Mucosa of rectum (tissue), 2 donors: Measurements from ENCODE around the gene TANGO6.

Source experiments
- H3K27ac ChIP-seq, 2 donors: one replicate each; pipeline ENCODE4 v1.7.0; 2013; ENCODE audit warnings: inconsistent platforms in 2 of 2, low read depth in 2 of 2, low read length in 2 of 2
- H3K27me3 ChIP-seq, 2 donors: one replicate each; pipeline ENCODE4 v1.7.0; 2013; ENCODE audit warnings: low read length in 2 of 2; ENCODE audit not compliant: control insufficient read depth in 2 of 2, insufficient read depth in 2 of 2
- H3K36me3 ChIP-seq, 2 donors: one replicate each; pipeline ENCODE4 v1.7.0; 2013; ENCODE audit warnings: low read length in 2 of 2; ENCODE audit not compliant: control insufficient read depth in 2 of 2, insufficient read depth in 2 of 2
- H3K4me1 ChIP-seq, 2 donors: one replicate each; pipeline ENCODE4 v1.7.0; 2013; ENCODE audit warnings: low read length in 2 of 2, mild to moderate bottlenecking in 1 of 2; ENCODE audit not compliant: control insufficient read depth in 2 of 2, insufficient read depth in 2 of 2
- H3K4me3 ChIP-seq, 2 donors: one replicate each; pipeline ENCODE4 v1.7.0; 2013; ENCODE audit warnings: low read length in 2 of 2
- H3K9ac ChIP-seq, 2 donors: one replicate each; pipeline ENCODE4 v1.7.0; 2013; ENCODE audit warnings: low read length in 2 of 2, low read depth in 1 of 2, mild to moderate bottlenecking in 1 of 2
- H3K9me3 ChIP-seq, 2 donors: one replicate each; pipeline ENCODE4 v1.7.0; 2013; ENCODE audit warnings: low read length in 2 of 2; ENCODE audit not compliant: control insufficient read depth in 2 of 2
- donor health status: healthy.
- donor health status: Normal muscosa, but diverticular disease.

Gene TANGO6

GRCh38 chr16:69111876-69112230, 268.5 kb downstream of the TANGO6 start:
- Histone ChIP-seq H3K36me3 (peaks cover 18 to 58% of the 10 kb centered on the region in 2 donors), H3K9me3 (no peaks in the 10 kb centered on the region), H3K9ac (no peak overlapping the region), H3K27ac (no peak overlapping the region), H3K4me1 (peaks cover 11 to 16% of the 10 kb centered on the region in 2 donors), H3K4me3 (no peak overlapping the region), H3K27me3 (peaks cover 0 to 4% of the 10 kb centered on the region in 2 donors)

DNA sequence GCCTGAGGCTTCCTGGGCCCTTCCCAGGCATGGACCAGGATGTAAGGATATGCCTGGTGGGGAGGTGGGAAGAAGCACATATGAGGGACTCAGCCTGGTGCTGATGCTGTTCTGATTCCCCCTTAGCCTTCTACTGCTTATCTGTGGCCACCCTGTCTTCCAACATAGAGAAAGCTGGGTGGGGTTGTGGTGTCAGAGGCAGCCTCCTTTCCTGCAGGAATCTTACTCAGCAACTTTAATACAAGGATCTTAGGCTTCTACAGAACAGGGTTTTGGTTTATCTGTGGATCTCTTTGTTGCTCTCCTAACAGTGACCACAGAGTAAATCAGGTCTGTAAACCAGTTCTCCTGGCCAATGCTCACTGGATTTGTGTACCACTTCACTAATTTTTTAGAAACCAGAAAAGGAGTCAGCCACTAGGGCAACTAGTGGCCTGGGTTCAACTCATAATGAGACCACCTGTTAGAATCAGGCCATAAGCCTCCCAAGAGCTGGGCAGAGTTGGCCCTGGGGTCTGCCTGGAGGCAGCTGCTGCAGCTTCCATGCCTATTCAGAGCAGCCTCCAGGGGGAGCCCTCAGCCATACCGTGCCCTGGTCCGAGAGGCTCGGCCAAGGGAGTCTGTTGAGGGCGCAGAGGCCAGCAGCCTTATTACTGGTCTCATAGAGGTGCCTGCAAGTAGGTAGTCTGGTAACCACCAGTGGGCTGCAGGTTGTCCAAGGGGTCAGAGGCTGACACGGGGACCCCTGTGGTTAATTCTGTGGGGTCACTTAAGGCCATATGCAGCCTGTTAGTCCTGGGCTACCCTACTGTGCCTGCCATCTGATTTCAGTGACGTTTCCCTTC, 269.2 kb downstream of the TANGO6 start:
- Histone ChIP-seq H3K4me3 (no peak overlapping the region), H3K4me1 (peaks cover 4 to 10% of the 10 kb centered on the region in 2 donors), H3K27me3 (peaks cover 0 to 4% of the 10 kb centered on the region in 2 donors), H3K9ac (no peak overlapping the region), H3K36me3 (peaks cover 19 to 63% of the 10 kb centered on the region in 2 donors), H3K27ac (no peak overlapping the region), H3K9me3 (no peaks in the 10 kb centered on the region)

DNA sequence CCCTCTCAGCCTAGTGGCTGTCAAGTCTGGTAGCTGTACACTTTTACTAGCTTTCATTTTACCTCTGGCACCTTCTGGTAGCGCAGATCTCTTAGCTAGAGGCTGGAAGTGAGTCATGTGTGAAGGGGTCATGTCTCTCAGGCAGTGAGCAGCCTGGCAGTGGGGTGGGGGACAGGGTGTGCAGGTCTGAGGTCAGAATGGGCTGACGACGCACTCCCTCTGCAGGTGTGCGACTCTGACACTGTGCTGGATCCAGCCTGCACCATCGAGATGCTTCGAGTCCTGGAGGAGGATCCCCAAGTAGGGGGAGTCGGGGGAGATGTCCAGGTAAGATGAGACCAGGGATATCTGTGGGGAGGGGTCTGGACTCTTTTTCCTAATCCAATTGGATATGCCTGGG, 269.9 kb downstream of the TANGO6 start:
- no peaks in the 10 kb centered on the region for H3K9me3 ChIP-seq
- H3K4me1 ChIP-seq, result peaks cover 0 to 3% of the 10 kb centered on the region in 2 donors
- H3K27ac ChIP-seq, result no peak overlapping the region
- H3K36me3 ChIP-seq, result peaks cover 26 to 70% of the 10 kb centered on the region in 2 donors
- no peak overlapping the region for H3K9ac ChIP-seq
- H3K27me3 ChIP-seq, result peaks cover 0 to 3% of the 10 kb centered on the region in 2 donors
- H3K4me3 ChIP-seq, result no peak overlapping the region

DNA sequence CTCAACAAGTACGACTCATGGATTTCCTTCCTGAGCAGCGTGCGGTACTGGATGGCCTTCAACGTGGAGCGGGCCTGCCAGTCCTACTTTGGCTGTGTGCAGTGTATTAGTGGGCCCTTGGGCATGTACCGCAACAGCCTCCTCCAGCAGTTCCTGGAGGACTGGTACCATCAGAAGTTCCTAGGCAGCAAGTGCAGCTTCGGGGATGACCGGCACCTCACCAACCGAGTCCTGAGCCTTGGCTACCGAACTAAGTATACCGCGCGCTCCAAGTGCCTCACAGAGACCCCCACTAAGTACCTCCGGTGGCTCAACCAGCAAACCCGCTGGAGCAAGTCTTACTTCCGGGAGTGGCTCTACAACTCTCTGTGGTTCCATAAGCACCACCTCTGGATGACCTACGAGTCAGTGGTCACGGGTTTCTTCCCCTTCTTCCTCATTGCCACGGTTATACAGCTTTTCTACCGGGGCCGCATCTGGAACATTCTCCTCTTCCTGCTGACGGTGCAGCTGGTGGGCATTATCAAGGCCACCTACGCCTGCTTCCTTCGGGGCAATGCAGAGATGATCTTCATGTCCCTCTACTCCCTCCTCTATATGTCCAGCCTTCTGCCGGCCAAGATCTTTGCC, 271.1 kb downstream of the TANGO6 start:
- no peak overlapping the region for H3K9ac ChIP-seq
- H3K36me3 ChIP-seq, result peaks cover 34 to 74% of the 10 kb centered on the region in 2 donors
- no peaks in the 10 kb centered on the region for H3K9me3 ChIP-seq
- H3K27me3 ChIP-seq, result no peaks in the 10 kb centered on the region
- no peaks in the 10 kb centered on the region for H3K4me1 ChIP-seq
- H3K27ac ChIP-seq, result no peak overlapping the region
- H3K4me3 ChIP-seq, result no peak overlapping the region

DNA sequence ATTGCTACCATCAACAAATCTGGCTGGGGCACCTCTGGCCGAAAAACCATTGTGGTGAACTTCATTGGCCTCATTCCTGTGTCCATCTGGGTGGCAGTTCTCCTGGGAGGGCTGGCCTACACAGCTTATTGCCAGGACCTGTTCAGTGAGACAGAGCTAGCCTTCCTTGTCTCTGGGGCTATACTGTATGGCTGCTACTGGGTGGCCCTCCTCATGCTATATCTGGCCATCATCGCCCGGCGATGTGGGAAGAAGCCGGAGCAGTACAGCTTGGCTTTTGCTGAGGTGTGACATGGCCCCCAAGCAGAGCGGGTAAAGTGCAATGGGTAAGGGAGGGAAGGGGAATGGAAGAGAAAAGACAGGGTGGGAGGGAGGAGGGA, 271.6 kb downstream of the TANGO6 start:
- no peaks in the 10 kb centered on the region for H3K4me1 ChIP-seq
- peaks cover 30 to 74% of the 10 kb centered on the region in 2 donors for H3K36me3 ChIP-seq
- no peaks in the 10 kb centered on the region for H3K27me3 ChIP-seq
- H3K9ac ChIP-seq, result no peak overlapping the region
- H3K4me3 ChIP-seq, result no peak overlapping the region
- no peaks in the 10 kb centered on the region for H3K9me3 ChIP-seq
- H3K27ac ChIP-seq, result no peak overlapping the region

DNA sequence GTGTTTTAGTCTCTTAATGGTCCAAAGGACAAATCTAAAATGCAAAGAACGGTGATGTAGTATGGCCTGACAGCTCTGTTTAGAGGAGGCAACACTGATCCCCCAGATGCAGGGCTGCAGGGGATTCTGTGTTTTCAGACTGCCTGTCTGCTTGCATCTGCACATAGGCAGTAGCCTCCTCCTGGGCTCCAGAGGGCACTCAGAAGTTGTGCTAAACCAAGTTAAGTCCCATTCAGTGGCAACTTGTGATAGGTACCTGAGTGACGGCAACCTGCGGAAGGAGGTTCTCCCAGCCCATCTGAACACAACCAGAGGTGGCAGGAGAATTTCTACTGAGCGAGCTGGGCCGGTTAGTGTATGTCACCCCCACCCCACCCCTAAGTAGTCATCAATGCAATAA, 272.0 kb downstream of the TANGO6 start:
- no peak overlapping the region for H3K9ac ChIP-seq
- H3K36me3 ChIP-seq, result peaks cover 30 to 76% of the 10 kb centered on the region in 2 donors
- no peak overlapping the region for H3K27ac ChIP-seq
- no peaks in the 10 kb centered on the region for H3K4me1 ChIP-seq
- no peaks in the 10 kb centered on the region for H3K9me3 ChIP-seq
- H3K27me3 ChIP-seq, result no peaks in the 10 kb centered on the region
- H3K4me3 ChIP-seq, result no peak overlapping the region

GRCh38 chr16:69115837-69116236, 272.5 kb downstream of the TANGO6 start:
- no peaks in the 10 kb centered on the region for H3K9me3 ChIP-seq
- peaks cover 34 to 77% of the 10 kb centered on the region in 2 donors for H3K36me3 ChIP-seq
- no peaks in the 10 kb centered on the region for H3K27me3 ChIP-seq
- no peaks in the 10 kb centered on the region for H3K4me1 ChIP-seq
- no peak overlapping the region for H3K9ac ChIP-seq
- no peak overlapping the region for H3K4me3 ChIP-seq
- no peak overlapping the region for H3K27ac ChIP-seq

DNA sequence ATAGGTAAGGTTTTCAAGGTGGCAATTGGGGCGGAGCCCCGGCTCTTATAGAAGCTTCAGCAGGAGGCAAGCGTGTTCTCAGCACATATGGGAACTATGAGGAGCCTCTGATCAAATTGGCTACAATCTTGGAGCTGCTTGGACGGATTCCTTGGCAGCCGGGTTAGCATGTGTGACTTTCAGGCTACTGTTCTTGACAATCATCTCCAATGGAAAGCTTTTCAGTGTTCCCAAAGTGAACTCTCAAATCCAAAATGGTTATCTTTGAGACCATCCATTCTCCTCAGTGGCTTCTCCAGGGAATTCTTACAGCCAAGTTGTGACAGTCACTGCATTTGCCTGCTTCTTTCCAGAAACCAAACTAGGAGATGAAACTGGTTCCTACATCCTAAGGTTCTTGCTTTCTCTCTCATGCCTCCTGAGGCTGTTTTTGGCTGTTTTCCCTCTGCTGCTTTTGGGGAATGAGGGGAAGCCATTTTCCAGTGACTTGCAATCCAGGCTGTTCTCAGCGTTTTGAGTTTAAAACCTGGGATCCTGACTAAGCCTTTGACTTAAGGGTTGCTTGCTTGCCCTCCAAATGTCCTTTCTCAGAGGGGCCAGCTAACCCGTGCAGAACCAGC, 273.0 kb downstream of the TANGO6 start:
- Histone ChIP-seq H3K9ac (no peak overlapping the region), H3K4me1 (no peaks in the 10 kb centered on the region), H3K27ac (no peak overlapping the region), H3K27me3 (no peaks in the 10 kb centered on the region), H3K36me3 (peaks cover 36 to 79% of the 10 kb centered on the region in 2 donors), H3K4me3 (no peak overlapping the region), H3K9me3 (no peaks in the 10 kb centered on the region)

DNA sequence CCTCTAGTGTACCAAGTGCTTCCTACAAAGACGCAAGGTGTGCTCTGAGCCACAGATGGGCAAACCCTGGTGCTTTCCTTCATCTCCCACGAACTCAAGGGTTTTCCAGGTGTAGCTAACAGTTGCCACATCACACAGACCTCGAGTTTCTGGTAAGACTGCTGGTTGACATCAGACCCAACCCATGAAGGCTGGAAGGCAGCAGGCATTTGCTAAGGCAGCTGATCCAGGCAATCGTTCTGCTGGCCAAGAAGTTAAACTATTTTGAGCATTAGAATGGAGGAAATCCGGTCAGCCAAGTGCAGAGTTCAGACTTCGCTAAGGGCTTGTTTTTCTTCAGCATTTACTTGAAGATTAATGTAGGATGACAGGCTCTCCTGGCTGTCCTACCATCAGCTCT, 273.6 kb downstream of the TANGO6 start:
- no peak overlapping the region for H3K4me3 ChIP-seq
- no peaks in the 10 kb centered on the region for H3K4me1 ChIP-seq
- H3K27me3 ChIP-seq, result no peaks in the 10 kb centered on the region
- H3K27ac ChIP-seq, result no peak overlapping the region
- no peak overlapping the region for H3K9ac ChIP-seq
- no peaks in the 10 kb centered on the region for H3K9me3 ChIP-seq
- peaks cover 36 to 76% of the 10 kb centered on the region in 2 donors for H3K36me3 ChIP-seq

- H3K4me3 ChIP-seq, result no peak overlapping the region
- no peak overlapping the region for H3K9ac ChIP-seq
- peaks cover 36 to 72% of the 10 kb centered on the region in 2 donors for H3K36me3 ChIP-seq
- no peaks in the 10 kb centered on the region for H3K27me3 ChIP-seq
- no peak overlapping the region for H3K27ac ChIP-seq
- no peaks in the 10 kb centered on the region for H3K9me3 ChIP-seq
- no peaks in the 10 kb centered on the region for H3K4me1 ChIP-seq
These were observed 275.1 kb downstream of the TANGO6 start for GRCh38 chr16:69118468-69118867.
